ENCODE data around the gene TLNRD1.

DNA sequence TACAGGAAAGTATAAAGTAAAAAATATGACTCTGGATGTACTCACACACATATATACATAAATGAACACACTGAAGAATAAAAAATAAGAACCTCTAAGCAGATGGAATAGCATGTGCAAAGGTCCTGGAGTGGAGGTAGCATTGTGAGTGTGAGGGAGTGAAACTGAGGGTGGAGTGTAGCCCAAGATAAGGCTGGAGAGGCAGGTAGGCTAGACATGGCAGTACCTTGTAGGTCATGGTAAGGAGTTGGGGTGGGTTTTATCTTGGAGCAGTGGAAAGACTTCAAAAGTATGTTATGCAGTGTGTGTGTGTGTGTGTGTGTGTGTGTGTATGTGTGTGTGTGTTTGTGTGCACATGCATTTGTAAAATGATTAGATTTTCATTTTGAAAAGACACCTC is 49.5 kb downstream of the TLNRD1 start:
- TF ChIP-seq, protein P1, sequence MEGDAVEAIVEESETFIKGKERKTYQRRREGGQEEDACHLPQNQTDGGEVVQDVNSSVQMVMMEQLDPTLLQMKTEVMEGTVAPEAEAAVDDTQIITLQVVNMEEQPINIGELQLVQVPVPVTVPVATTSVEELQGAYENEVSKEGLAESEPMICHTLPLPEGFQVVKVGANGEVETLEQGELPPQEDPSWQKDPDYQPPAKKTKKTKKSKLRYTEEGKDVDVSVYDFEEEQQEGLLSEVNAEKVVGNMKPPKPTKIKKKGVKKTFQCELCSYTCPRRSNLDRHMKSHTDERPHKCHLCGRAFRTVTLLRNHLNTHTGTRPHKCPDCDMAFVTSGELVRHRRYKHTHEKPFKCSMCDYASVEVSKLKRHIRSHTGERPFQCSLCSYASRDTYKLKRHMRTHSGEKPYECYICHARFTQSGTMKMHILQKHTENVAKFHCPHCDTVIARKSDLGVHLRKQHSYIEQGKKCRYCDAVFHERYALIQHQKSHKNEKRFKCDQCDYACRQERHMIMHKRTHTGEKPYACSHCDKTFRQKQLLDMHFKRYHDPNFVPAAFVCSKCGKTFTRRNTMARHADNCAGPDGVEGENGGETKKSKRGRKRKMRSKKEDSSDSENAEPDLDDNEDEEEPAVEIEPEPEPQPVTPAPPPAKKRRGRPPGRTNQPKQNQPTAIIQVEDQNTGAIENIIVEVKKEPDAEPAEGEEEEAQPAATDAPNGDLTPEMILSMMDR (conservative IDR thresholded peaks at IDR 0.05): no peak
- TF ChIP-seq EZH2 (IDR thresholded peaks at IDR 0.05; ENCODE audit: low read depth): no peak

All from PC-9 (cell line).